ENCODE measurements around the gene BABAM2. TPM values are rescaled to one million over a fixed set of nuclear protein-coding genes. Genes with fewer than 3 reads are reported as not detected.

The BABAM2 gene
- total and polyA plus RNA-seq, 9 of the 15 experiments (the other 6 are each of a cell fraction or from before 2014, with no cell fraction given): 10.9 to 37.4 (median 25.6) TPM

- TF ChIP-seq MNT (conservative IDR thresholded peaks at IDR 0.05) (peak in 1 of 2 experiments; percentile 52; a peak in 2 of 4 replicates), MYC (IDR thresholded peaks at IDR 0.05; ENCODE audit: low read depth, low read length) (peak; percentile 46), MYC (CRISPR knock-in tag; IDR thresholded peaks at IDR 0.05; ENCODE audit: borderline replicate concordance, low read depth) (no peak), ARNT (IDR thresholded peaks at IDR 0.05) (peak; percentile 63 to 75; a peak in 2 of 4 replicates), KLF1 (tag; IDR thresholded peaks at IDR 0.05) (0 out of 2 replicates have a peak, but pooled peaks have one; percentile 27), ZNF175 (CRISPR knock-in tag; IDR thresholded peaks at IDR 0.05; ENCODE audit: low read depth) (no peak), CTBP1 (IDR thresholded peaks at IDR 0.05; ENCODE audit: borderline replicate concordance) (peak; percentile 98), GABPB1 (CRISPR knock-in tag; IDR thresholded peaks at IDR 0.05) (peak; percentile 62; the same call in 1 of the 2 replicates), ZSCAN32 (CRISPR knock-in tag; IDR thresholded peaks at IDR 0.05) (peak; percentile 56; the same call in 1 of the 2 replicates), RBBP5 (IDR thresholded peaks at IDR 0.05; ENCODE audit: borderline replicate concordance, insufficient read depth, low read length, poor library complexity, severe bottlenecking) (no peak), TFAP4 (CRISPR knock-in tag; IDR thresholded peaks at IDR 0.05; ENCODE audit: borderline replicate concordance) (peak; percentile 99), MXI1 (IDR thresholded peaks at IDR 0.05; ENCODE audit: low read depth, low read length) (peak; percentile 69), NFIX (CRISPR knock-in tag; IDR thresholded peaks at IDR 0.05; ENCODE audit: low read depth) (peak; percentile 9; the same call in 1 of the 2 replicates), KLF13 (tag; IDR thresholded peaks at IDR 0.05; ENCODE audit: borderline replicate concordance, low read depth) (no peak), ZNF41 (CRISPR knock-in tag; conservative IDR thresholded peaks at IDR 0.05) (no peak; the same call in 1 of the 2 replicates), NEUROD1 (IDR thresholded peaks at IDR 0.05; ENCODE audit: borderline replicate concordance, low read depth, low read length, partially characterized antibody) (peak; percentile 94), SMAD1 (IDR thresholded peaks at IDR 0.05; ENCODE audit: low read depth, low read length, partially characterized antibody) (peak; percentile 93), PBX2 (CRISPR knock-in tag; IDR thresholded peaks at IDR 0.05; ENCODE audit: low read depth) (peak; percentile 88), PBX2 (tag; conservative IDR thresholded peaks at IDR 0.05; ENCODE audit: low read depth) (peak; percentile 91), CBX1 (IDR thresholded peaks at IDR 0.05; ENCODE audit: low read depth) (no peak), PML (IDR thresholded peaks at IDR 0.05; ENCODE audit: low read length) (peak; percentile 93), ETV6 (IDR thresholded peaks at IDR 0.05; ENCODE audit: borderline replicate concordance in 1 of 2, low read depth in 2 of 2, low read length in 1 of 2) (0 out of 4 replicates have a peak, but pooled peaks of 1 of the 2 experiments have one; percentile 52), ETV6 (CRISPR knock-in tag; IDR thresholded peaks at IDR 0.05; ENCODE audit: borderline replicate concordance) (no peak), ILK (tag; IDR thresholded peaks at IDR 0.05; ENCODE audit: borderline replicate concordance, low read depth) (no peak)
Measured at GRCh38 chr2:28355521-28356094, 465.1 kb downstream of the BABAM2 start (continued).
